Measurements from ENCODE around the gene MT2A. TPM values are rescaled to one million over a fixed set of nuclear protein-coding genes. Genes with fewer than 3 reads are reported as not detected.

Gene MT2A
- total and polyA plus RNA-seq, 2 of the 13 experiments (the other 11 are each of a cell fraction or from before 2014, with no cell fraction given), result 135 to 371 TPM

GRCh38 chr16:56603589-56603988, 4.8 kb upstream of the MT2A start (continued):
- TF ChIP-seq ZHX1 (CRISPR knock-in tag; IDR thresholded peaks at IDR 0.05; ENCODE audit: low read depth) (no peak), SMAD1 (CRISPR knock-in tag; IDR thresholded peaks at IDR 0.05; ENCODE audit: borderline replicate concordance, low read depth) (no peak), FOXP1 (IDR thresholded peaks at IDR 0.05) (no peak), FOXP1 (CRISPR knock-in tag; IDR thresholded peaks at IDR 0.05) (no peak), MIER2 (CRISPR knock-in tag; IDR thresholded peaks at IDR 0.05) (no peak), KDM5B (CRISPR knock-in tag; IDR thresholded peaks at IDR 0.05; ENCODE audit: borderline replicate concordance) (peak; percentile 81), ZKSCAN5 (CRISPR knock-in tag; IDR thresholded peaks at IDR 0.05) (no peak), ATF7-NPFF (CRISPR knock-in tag; IDR thresholded peaks at IDR 0.05; ENCODE audit: low read depth) (no peak), ZNF207 (IDR thresholded peaks at IDR 0.05; ENCODE audit: borderline replicate concordance) (no peak), HHEX (CRISPR knock-in tag; IDR thresholded peaks at IDR 0.05) (no peak), IRF9 (CRISPR knock-in tag; IDR thresholded peaks at IDR 0.05; ENCODE audit: borderline replicate concordance) (peak; percentile 45; the same call in 1 of the 2 replicates), ZSCAN9 (CRISPR knock-in tag; IDR thresholded peaks at IDR 0.05; ENCODE audit: borderline replicate concordance) (peak; percentile 48; the same call in 1 of the 2 replicates), SSRP1 (CRISPR knock-in tag; IDR thresholded peaks at IDR 0.05) (0 out of 2 replicates have a peak, but pooled peaks have one; percentile 31), LCORL (IDR thresholded peaks at IDR 0.05) (no peak), LCORL (CRISPR knock-in tag; IDR thresholded peaks at IDR 0.05) (0 out of 2 replicates have a peak, but pooled peaks have one; percentile 56), ZMAT5 (CRISPR knock-in tag; IDR thresholded peaks at IDR 0.05; ENCODE audit: borderline replicate concordance, low read depth) (no peak), ZNF280B (CRISPR knock-in tag; IDR thresholded peaks at IDR 0.05; ENCODE audit: borderline replicate concordance) (no peak), SIX1 (CRISPR knock-in tag; IDR thresholded peaks at IDR 0.05; ENCODE audit: borderline replicate concordance) (peak; percentile 83; the same call in 1 of the 2 replicates), MIXL1 (CRISPR knock-in tag; IDR thresholded peaks at IDR 0.05) (peak; percentile 84), MZF1 (CRISPR knock-in tag; IDR thresholded peaks at IDR 0.05; ENCODE audit: borderline replicate concordance) (no peak), TFAP4 (IDR thresholded peaks at IDR 0.05; ENCODE audit: borderline replicate concordance, low read depth) (no peak), ZNF251 (CRISPR knock-in tag; IDR thresholded peaks at IDR 0.05) (no peak), ATF5 (CRISPR knock-in tag; IDR thresholded peaks at IDR 0.05; ENCODE audit: low read depth) (no peak), SRY (CRISPR knock-in tag; IDR thresholded peaks at IDR 0.05) (no peak), SP5 (CRISPR knock-in tag; IDR thresholded peaks at IDR 0.05; ENCODE audit: borderline replicate concordance, low read depth) (peak; percentile 44; the same call in 1 of the 2 replicates), ZNF629 (CRISPR knock-in tag; conservative IDR thresholded peaks at IDR 0.05) (no peak)
